ENCODE measurements around the gene ATP1B1. TPM values are rescaled to one million over a fixed set of nuclear protein-coding genes. Genes with fewer than 3 reads are reported as not detected.

The ATP1B1 gene
- total RNA-seq, 4 donors from 2014 or later, result 52.6 to 210 (median 111) TPM

GRCh38 chr1:169117599-169117998, 11.1 kb downstream of the ATP1B1 start:
- no peak for DNase-seq
- Histone ChIP-seq H3K36me3 (no peaks in the 10 kb centered on the region), H3K27me3 (no peaks in the 10 kb centered on the region), H3K4me1 (peaks cover 0 to 8% of the 10 kb centered on the region in 2 donors), H3K4me3 (no peak overlapping the region), H3K9me3 (no peaks in the 10 kb centered on the region), H3K27ac (peak overlapping the region; percentile 15 to 69)
- intact Hi-C loops (cut with DNase I; ENCODE audit: low total_unique reads), result no loop called here
- TF ChIP-seq POLR2A (IDR thresholded peaks at IDR 0.05) (no peak), CTCF (IDR thresholded peaks at IDR 0.05) (no peak)

GRCh38 chr1:169118227-169118626, 11.7 kb downstream of the ATP1B1 start:
- intact Hi-C loops (cut with DNase I; ENCODE audit: low total_unique reads), result no loop called here
- no peaks in the 10 kb centered on the region for H3K9me3 ChIP-seq
- H3K4me1 ChIP-seq, result peaks cover 0 to 8% of the 10 kb centered on the region in 2 donors
- H3K4me3 ChIP-seq, result no peak overlapping the region
- peak overlapping the region; percentile 51 to 69 for H3K27ac ChIP-seq
- DNase-seq, result no peak
- TF ChIP-seq CTCF (IDR thresholded peaks at IDR 0.05), result no peak
- no peak for TF ChIP-seq POLR2A (IDR thresholded peaks at IDR 0.05)
- H3K27me3 ChIP-seq, result no peaks in the 10 kb centered on the region
- H3K36me3 ChIP-seq, result no peaks in the 10 kb centered on the region

GRCh38 chr1:169119405-169119804, 12.9 kb downstream of the ATP1B1 start:
- Histone ChIP-seq H3K27ac (peak overlapping the region; percentile 32 to 69), H3K4me3 (no peak overlapping the region), H3K4me1 (peaks cover 0 to 8% of the 10 kb centered on the region in 2 donors), H3K36me3 (no peaks in the 10 kb centered on the region), H3K27me3 (no peaks in the 10 kb centered on the region), H3K9me3 (no peaks in the 10 kb centered on the region)
- no peak for TF ChIP-seq POLR2A (IDR thresholded peaks at IDR 0.05)
- no peak for TF ChIP-seq CTCF (IDR thresholded peaks at IDR 0.05)
- DNase-seq, result no peak
- intact Hi-C loops (cut with DNase I; ENCODE audit: low total_unique reads), result no loop called here

GRCh38 chr1:169120066-169120465, 13.6 kb downstream of the ATP1B1 start:
- peaks cover 0 to 8% of the 10 kb centered on the region in 2 donors for H3K4me1 ChIP-seq
- no peaks in the 10 kb centered on the region for H3K27me3 ChIP-seq
- H3K9me3 ChIP-seq, result no peaks in the 10 kb centered on the region
- H3K4me3 ChIP-seq, result no peak overlapping the region
- H3K27ac ChIP-seq, result peak overlapping the region; percentile 32 to 69
- intact Hi-C loops (cut with DNase I; ENCODE audit: low total_unique reads), result no loop called here
- no peaks in the 10 kb centered on the region for H3K36me3 ChIP-seq
- DNase-seq, result no peak
- no peak for TF ChIP-seq POLR2A (IDR thresholded peaks at IDR 0.05)
- no peak for TF ChIP-seq CTCF (IDR thresholded peaks at IDR 0.05)

- Histone ChIP-seq H3K4me1 (peaks cover 0 to under 1% of the 10 kb centered on the region in 2 donors), H3K4me3 (no peak overlapping the region), H3K27ac (peak overlapping the region in 1 of 2 donors; percentile 3), H3K36me3 (no peaks in the 10 kb centered on the region), H3K27me3 (no peaks in the 10 kb centered on the region), H3K9me3 (no peaks in the 10 kb centered on the region)
- intact Hi-C loops (cut with DNase I; ENCODE audit: low total_unique reads), result no loop called here
- no peak for TF ChIP-seq POLR2A (IDR thresholded peaks at IDR 0.05)
- no peak for TF ChIP-seq CTCF (IDR thresholded peaks at IDR 0.05)
- no peak for DNase-seq
Measured at GRCh38 chr1:169121146-169121923, 14.8 kb downstream of the ATP1B1 start.
